Stimulated activated CD4-positive, alpha-beta T cell treated with anti-CD3 and anti-CD28 coated beads, Interleukin-2, amount 100 ng/mL, for 48 hours (primary cell): ENCODE measurements around the gene NGF.

ENCODE experiments used
- DNase-seq, 2 donors: peaks; one replicate each; pipeline ENCODE4 v3.0.0-alpha.2; 2020

The NGF gene

GRCh38 chr1:115275216-115275615 is 62.8 kb downstream of the NGF start:
- DNase-seq: no peak

GRCh38 chr1:115274467-115274866 is 63.6 kb downstream of the NGF start:
- no peak for DNase-seq

- no peak for DNase-seq
Measured at GRCh38 chr1:115266729-115267421, 71.2 kb downstream of the NGF start.

GRCh38 chr1:115265099-115265498 is 73.0 kb downstream of the NGF start:
- no peak for DNase-seq

GRCh38 chr1:115262886-115263285 is 75.2 kb downstream of the NGF start:
- no peak for DNase-seq

- DNase-seq: no peak
Measured at GRCh38 chr1:115261496-115261895, 76.6 kb downstream of the NGF start.

GRCh38 chr1:115258302-115258866 is 79.7 kb downstream of the NGF start:
- DNase-seq: no peak

GRCh38 chr1:115257591-115257990 is 80.5 kb downstream of the NGF start:
- no peak for DNase-seq

- DNase-seq: no peak
Measured at GRCh38 chr1:115255154-115255553, 82.9 kb downstream of the NGF start.

- no peak for DNase-seq
Measured at GRCh38 chr1:115252585-115252984, 85.5 kb downstream of the NGF start.

GRCh38 chr1:115251856-115252255 is 86.2 kb downstream of the NGF start:
- no peak for DNase-seq

GRCh38 chr1:115251340-115251748 is 86.7 kb downstream of the NGF start:
- DNase-seq: no peak

- no peak for DNase-seq
Measured at GRCh38 chr1:115246526-115246925, 91.5 kb downstream of the NGF start.

GRCh38 chr1:115245227-115245626 is 92.8 kb downstream of the NGF start:
- no peak for DNase-seq

- no peak for DNase-seq
Measured at GRCh38 chr1:115242543-115242942, 95.5 kb downstream of the NGF start.

- no peak for DNase-seq
Measured at GRCh38 chr1:115241309-115241708, 96.7 kb downstream of the NGF start.

GRCh38 chr1:115240297-115240696 is 97.8 kb downstream of the NGF start:
- no peak for DNase-seq

- no peak for DNase-seq
Measured at GRCh38 chr1:115239426-115239825, 98.6 kb downstream of the NGF start.

- no peak for DNase-seq
Measured at GRCh38 chr1:115239148-115239422, 99.0 kb downstream of the NGF start.

- DNase-seq: no peak
Measured at GRCh38 chr1:115238336-115239147, 99.5 kb downstream of the NGF start.

GRCh38 chr1:115237507-115237906 is 100.5 kb downstream of the NGF start:
- DNase-seq: no peak

- DNase-seq: no peak
Measured at GRCh38 chr1:115237023-115237422, 101.0 kb downstream of the NGF start.
